Liver (tissue), 9 donors: ENCODE measurements around the gene BGLAP. TPM values are rescaled to one million over a fixed set of nuclear protein-coding genes. Genes with fewer than 3 reads are reported as not detected.
A peak's percentile ranks its signal among the peaks of the same experiment; 100 is the strongest.

Experiments used
- DNase-seq: peaks from one replicate; pipeline ENCODE4 v3.0.0-alpha.2; 2017; ENCODE audit warnings: low spot score
- H3K27ac ChIP-seq, 2 donors: one replicate each; pipeline ENCODE4 v1.7.0; 2013; ENCODE audit warnings: inconsistent platforms in 2 of 2, low read length in 2 of 2, control low read depth in 1 of 2, low read depth in 1 of 2, mild to moderate bottlenecking in 1 of 2
- H3K27me3 ChIP-seq, 4 donors: one replicate each; pipeline versions ENCODE4 v1.6.1 to v1.7.0; 2013; ENCODE audit warnings: low read length in 3 of 4, inconsistent platforms in 1 of 4, mild to moderate bottlenecking in 1 of 4, moderate library complexity in 1 of 4; ENCODE audit not compliant: control insufficient read depth in 4 of 4, insufficient read depth in 4 of 4
- H3K36me3 ChIP-seq, 4 donors: one replicate each; pipeline versions ENCODE4 v1.6.1 to v1.7.0; 2013; ENCODE audit warnings: low read length in 3 of 4, mild to moderate bottlenecking in 3 of 4, low read depth in 1 of 4, moderate library complexity in 1 of 4; ENCODE audit not compliant: control insufficient read depth in 4 of 4, insufficient read depth in 3 of 4
- H3K4me1 ChIP-seq, 4 donors: one replicate each; pipeline versions ENCODE4 v1.6.1 to v1.7.0; 2013; ENCODE audit warnings: low read length in 3 of 4, mild to moderate bottlenecking in 3 of 4, moderate library complexity in 1 of 4; ENCODE audit not compliant: control insufficient read depth in 4 of 4, insufficient read depth in 4 of 4
- H3K4me3 ChIP-seq, 3 donors: one replicate each; pipeline versions ENCODE4 v1.6.1 to v1.7.0; 2013; ENCODE audit warnings: low read length in 3 of 3, control low read depth in 1 of 3, low read depth in 1 of 3, mild to moderate bottlenecking in 1 of 3
- H3K9ac ChIP-seq, 2 donors: one replicate each; pipeline ENCODE4 v1.7.0; 2013; ENCODE audit warnings: low read length in 2 of 2, mild to moderate bottlenecking in 2 of 2, moderate library complexity in 2 of 2, control low read depth in 1 of 2, low read depth in 1 of 2
- H3K9me3 ChIP-seq, 4 donors: one replicate each; pipeline versions ENCODE4 v1.6.1 to v1.7.0; 2013; ENCODE audit warnings: low read length in 3 of 4; ENCODE audit not compliant: control insufficient read depth in 4 of 4
- ATF3 ChIP-seq: IDR thresholded peaks from 2 replicates; pipeline ENCODE4 v1.6.1; 2016; ENCODE audit warnings: antibody characterized with exemption
- CTCF ChIP-seq: fragments of 150-350 bp; IDR thresholded peaks from 2 replicates; pipeline ENCODE4 v1.5.1; 2017; ENCODE audit warnings: improper control_type of control experiment, low read depth, low read length; ENCODE audit not compliant: missing input control
- EGR1 ChIP-seq, 2 donors: IDR thresholded peaks; 2 replicates each; pipeline ENCODE4 v1.6.1; 2016 to 2018; ENCODE audit warnings: antibody characterized with exemption in 2 of 2, low read depth in 2 of 2
- FOXA1 ChIP-seq: IDR thresholded peaks from 2 replicates; pipeline ENCODE4 v1.6.1; 2016; ENCODE audit warnings: antibody characterized with exemption
- FOXA2 ChIP-seq: IDR thresholded peaks from 2 replicates; pipeline ENCODE4 v1.6.1; 2016; ENCODE audit warnings: antibody characterized with exemption
- GABPA ChIP-seq, 2 donors: IDR thresholded peaks in 1 of 2; conservative IDR thresholded peaks in 1 of 2; 2 replicates each; pipeline ENCODE4 v1.6.1; 2016; ENCODE audit warnings: antibody characterized with exemption in 2 of 2, mild to moderate bottlenecking in 1 of 2, moderate library complexity in 1 of 2
- HNF4A ChIP-seq, 2 donors: conservative IDR thresholded peaks; 2 replicates each; pipeline ENCODE4 v1.6.1; 2016; ENCODE audit warnings: antibody characterized with exemption in 2 of 2, mild to moderate bottlenecking in 2 of 2
- HNF4G ChIP-seq: IDR thresholded peaks from 2 replicates; pipeline ENCODE4 v1.6.1; 2016; ENCODE audit warnings: antibody characterized with exemption
- JUND ChIP-seq, 2 donors: IDR thresholded peaks; 2 replicates each; pipeline ENCODE4 v1.6.1; 2016; ENCODE audit warnings: antibody characterized with exemption in 2 of 2
- NR2F2 ChIP-seq: IDR thresholded peaks from 2 replicates; pipeline ENCODE4 v1.6.1; 2016; ENCODE audit warnings: antibody characterized with exemption
- RAD21 ChIP-seq, 2 donors: IDR thresholded peaks; 2 replicates each; pipeline ENCODE4 v1.6.1; 2016; ENCODE audit warnings: antibody characterized with exemption in 2 of 2, mild to moderate bottlenecking in 2 of 2
- REST ChIP-seq: IDR thresholded peaks from 2 replicates; pipeline ENCODE4 v1.6.1; 2016; ENCODE audit warnings: antibody characterized with exemption, mild to moderate bottlenecking
- RXRA ChIP-seq, 2 donors: IDR thresholded peaks; 2 replicates each; pipeline ENCODE4 v1.6.1; 2017 to 2018; ENCODE audit warnings: antibody characterized with exemption in 2 of 2, mild to moderate bottlenecking in 1 of 2
- SP1 ChIP-seq: IDR thresholded peaks from 2 replicates; pipeline ENCODE4 v1.6.1; 2018; ENCODE audit warnings: antibody characterized with exemption, mild to moderate bottlenecking
- ZBTB33 ChIP-seq: IDR thresholded peaks from 2 replicates; pipeline ENCODE4 v1.6.1; 2016; ENCODE audit warnings: antibody characterized with exemption
- WGBS: extraction: QIAGEN DNeasy Blood & Tissue Kit; methylation state at CpG from one replicate; pipeline ENCODE4 v1.1.7; 2013; 5-methylcytosine and 5-hydroxymethylcytosine counted together
- polyA plus RNA-seq, 2 donors: library from polyadenylated mRNA; stranded (reverse) in 1 of 2; unstranded in 1 of 2; fragments of 200-250 nt in 1 of 2; fragments of >200 nt in 1 of 2; fragmentation: Nextera tagmentation in 1 of 2; extraction: Ambion mirVana in 1 of 2; gene quantifications; one replicate each; pipeline versions ENCODE4 v1.2.1 to v1.2.3, GENCODE V29; 2013 to 2015
- total RNA-seq, 2 donors: library from RNA; depleted of rRNA; stranded (reverse); fragments of >200 nt; gene quantifications; one replicate each; pipeline ENCODE4 v1.2.3, GENCODE V29; 2014
- donor health status: healthy.
- donor health status: healthy.
- donor health status: healthy.
- donor health status: healthy.
- donor health status: healthy.

BGLAP gene
- total and polyA plus RNA-seq, 4 donors = 0.06 to 0.75 (median 0.28) TPM; not detected in 1

- no peaks in the 10 kb centered on the region for H3K9me3 ChIP-seq
- H3K27me3 ChIP-seq = no peaks in the 10 kb centered on the region
- no peak overlapping the region for H3K4me3 ChIP-seq
- WGBS = 31% methylated on average over 6 of the region's 6 CpGs
- TF ChIP-seq SP1 (peak; percentile 1), ATF3 (no peak), JUND (IDR thresholded peaks at IDR 0.05) (peak in 1 of 2 donors; percentile 23), HNF4A (conservative IDR thresholded peaks at IDR 0.05) (peak in 1 of 2 donors; percentile 66), RXRA (IDR thresholded peaks at IDR 0.05) (peak; percentile 34 to 48)
- H3K4me1 ChIP-seq = peaks cover 11 to 61% (median 49%) of the 10 kb centered on the region in 4 donors
- peaks cover 11 to 50% (median 39%) of the 10 kb centered on the region in 4 donors for H3K36me3 ChIP-seq
- no peak overlapping the region for H3K9ac ChIP-seq
- no peak for DNase-seq
- peak overlapping the region; percentile 53 to 91 for H3K27ac ChIP-seq
Observed at GRCh38 chr1:156276966-156277381, 35.0 kb downstream of the BGLAP start.

GRCh38 chr1:156279837-156280236 is 37.9 kb downstream of the BGLAP start:
- Histone ChIP-seq H3K9me3 (no peaks in the 10 kb centered on the region), H3K4me3 (no peak overlapping the region), H3K36me3 (peaks cover 4 to 21% (median 15%) of the 10 kb centered on the region in 4 donors), H3K27ac (no peak overlapping the region), H3K27me3 (no peaks in the 10 kb centered on the region), H3K9ac (no peak overlapping the region), H3K4me1 (peaks cover 11 to 76% (median 56%) of the 10 kb centered on the region in 4 donors)
- DNase-seq = no peak
- WGBS = 95% methylated on average over 3 of the region's 3 CpGs
- TF ChIP-seq CTCF (no peak), FOXA1 (no peak), GABPA (IDR thresholded peaks at IDR 0.05 in 1 of 2, conservative IDR thresholded peaks at IDR 0.05 in 1 of 2) (no peak), SP1 (no peak), HNF4G (no peak), ZBTB33 (no peak), REST (no peak), EGR1 (IDR thresholded peaks at IDR 0.05; ENCODE audit: low read depth in 2 of 2) (no peak), RXRA (IDR thresholded peaks at IDR 0.05) (no peak), HNF4A (conservative IDR thresholded peaks at IDR 0.05) (no peak), NR2F2 (no peak), FOXA2 (no peak), RAD21 (IDR thresholded peaks at IDR 0.05) (no peak), ATF3 (no peak)
